ENCODE data around the gene ZFHX3. TPM values are rescaled to one million over a fixed set of nuclear protein-coding genes. Genes with fewer than 3 reads are reported as not detected.

The ZFHX3 gene
- total RNA-seq, 1 experiment from 2014 or later, result 5.1 TPM

DNA sequence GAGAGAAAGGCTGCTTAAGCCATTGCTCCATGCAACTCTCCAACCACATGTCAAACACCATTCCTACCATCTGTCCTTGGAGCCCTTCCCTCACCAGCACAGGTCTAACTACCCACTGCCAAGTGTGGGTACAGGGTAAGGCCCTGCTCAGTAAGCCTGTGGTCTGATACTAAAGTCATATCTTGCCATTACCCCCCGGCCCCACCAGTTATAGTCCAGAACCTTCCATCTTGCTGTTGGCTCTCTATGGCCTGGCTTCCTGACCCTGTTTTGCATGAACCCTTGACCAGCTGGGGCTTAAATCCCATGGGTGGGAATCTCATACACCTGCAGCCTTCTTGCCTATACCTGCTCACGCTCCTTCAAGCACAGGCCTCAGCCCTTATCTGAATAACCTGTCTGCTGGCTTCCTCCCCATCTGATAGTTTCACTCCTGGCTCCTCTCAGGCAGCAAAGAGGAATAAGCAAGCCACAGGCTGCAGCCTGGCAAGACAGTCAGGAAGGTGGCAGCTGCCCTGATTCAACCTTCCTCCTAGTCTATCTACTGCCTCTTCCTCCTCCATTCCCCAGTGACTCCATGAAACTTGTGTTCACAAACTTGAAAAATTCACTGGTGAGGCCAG, 64.1 kb downstream of the ZFHX3 start:
- no peaks in the 10 kb centered on the region for H3K27me3 ChIP-seq
- DNase-seq, result no peak
- peaks cover 3% of the 10 kb centered on the region; the same call in 1 of the 2 replicates for H3K4me1 ChIP-seq
- no peak overlapping the region for H3K4me3 ChIP-seq
- no peaks in the 10 kb centered on the region for H3K36me3 ChIP-seq
- H3K27ac ChIP-seq, result no peak overlapping the region
- H3K9me3 ChIP-seq (replicated peaks), result no peaks in the 10 kb centered on the region

DNA sequence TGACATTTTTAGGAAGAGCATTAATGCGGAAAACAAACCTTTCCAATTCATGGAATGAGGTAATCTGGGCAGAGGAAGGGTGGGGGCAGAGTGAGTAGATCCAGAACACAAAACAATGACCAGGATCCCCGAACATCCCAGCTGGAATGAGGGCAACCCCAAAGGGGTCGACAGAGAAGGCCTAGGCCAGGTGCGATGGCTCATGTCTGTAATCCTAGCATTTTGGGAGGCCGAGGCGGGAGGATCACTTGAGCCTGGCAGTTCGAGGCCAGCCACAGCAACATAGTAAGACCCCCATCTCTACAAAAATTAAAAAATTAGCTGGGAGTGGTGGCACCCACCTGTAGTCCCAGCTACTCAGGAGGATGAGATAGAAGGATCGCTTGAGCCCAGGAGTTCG, 64.7 kb downstream of the ZFHX3 start:
- no peak for DNase-seq
- Histone ChIP-seq H3K27me3 (no peaks in the 10 kb centered on the region), H3K36me3 (no peaks in the 10 kb centered on the region), H3K9me3 (replicated peaks) (no peaks in the 10 kb centered on the region), H3K4me3 (no peak overlapping the region), H3K27ac (no peak overlapping the region), H3K4me1 (peaks cover 3% of the 10 kb centered on the region; the same call in 1 of the 2 replicates)

DNA sequence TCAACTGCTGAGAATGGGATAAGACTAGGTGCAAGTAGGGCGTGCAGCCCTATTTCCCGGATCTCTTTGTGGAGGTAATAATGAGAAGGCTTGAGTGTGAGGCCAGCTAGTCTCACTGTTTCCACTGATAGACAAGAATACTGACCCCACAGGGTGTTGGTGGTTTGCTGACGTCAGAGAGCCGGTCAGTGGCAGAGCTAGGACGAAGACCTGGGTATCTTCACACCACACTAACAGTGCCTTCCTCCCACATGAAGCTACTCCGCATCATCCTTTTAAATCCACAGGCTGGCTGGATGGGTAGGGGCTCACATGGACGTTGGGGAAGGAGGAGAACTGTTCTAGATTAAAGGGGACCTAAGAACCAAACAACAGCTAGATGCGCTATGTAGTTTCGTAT, 68.0 kb downstream of the ZFHX3 start:
- Histone ChIP-seq H3K36me3 (no peaks in the 10 kb centered on the region), H3K4me1 (no peaks in the 10 kb centered on the region), H3K9me3 (replicated peaks) (no peaks in the 10 kb centered on the region), H3K27me3 (no peaks in the 10 kb centered on the region), H3K4me3 (no peak overlapping the region), H3K27ac (no peak overlapping the region)
- DNase-seq, result no peak

GRCh38 chr16:72978212-72978611, 69.7 kb downstream of the ZFHX3 start:
- Histone ChIP-seq H3K27ac (no peak overlapping the region), H3K9me3 (replicated peaks) (no peaks in the 10 kb centered on the region), H3K4me3 (no peak overlapping the region), H3K4me1 (no peaks in the 10 kb centered on the region), H3K27me3 (no peaks in the 10 kb centered on the region), H3K36me3 (no peaks in the 10 kb centered on the region)
- no peak for DNase-seq

GRCh38 chr16:72977127-72977526, 70.8 kb downstream of the ZFHX3 start:
- DNase-seq, result no peak
- no peaks in the 10 kb centered on the region for H3K36me3 ChIP-seq
- H3K27me3 ChIP-seq, result no peaks in the 10 kb centered on the region
- no peak overlapping the region for H3K27ac ChIP-seq
- H3K9me3 ChIP-seq (replicated peaks), result no peaks in the 10 kb centered on the region
- no peaks in the 10 kb centered on the region for H3K4me1 ChIP-seq
- H3K4me3 ChIP-seq, result no peak overlapping the region

DNA sequence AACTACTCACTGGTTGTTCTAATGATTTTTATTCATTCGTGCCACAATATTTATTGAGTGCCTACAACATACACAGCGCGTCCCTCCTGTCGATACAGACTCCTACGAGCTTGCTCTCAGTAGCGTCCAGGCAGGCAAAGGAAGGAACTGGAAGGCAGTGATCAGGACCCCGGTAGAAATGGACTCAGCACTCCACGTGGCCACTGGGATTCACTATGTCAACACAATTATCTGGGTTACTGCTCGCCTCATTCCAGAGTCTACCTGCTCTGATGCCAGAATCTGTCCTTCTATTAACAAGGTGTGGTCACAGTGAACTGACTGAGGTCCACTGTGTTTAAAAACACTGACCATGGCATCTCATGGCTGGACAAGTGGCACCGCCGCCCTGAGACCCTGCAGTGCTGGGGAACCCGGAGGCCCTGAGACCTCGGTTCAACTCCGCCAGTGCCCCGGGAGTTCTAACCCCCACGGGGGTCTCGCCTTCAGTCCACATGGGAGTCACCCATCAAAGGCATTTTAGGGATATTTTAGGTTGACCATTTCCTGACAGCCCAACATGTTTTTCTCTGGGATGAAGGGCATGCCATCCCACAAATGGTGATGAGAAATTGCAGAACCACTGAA, 71.4 kb downstream of the ZFHX3 start:
- no peak for DNase-seq
- Histone ChIP-seq H3K9me3 (replicated peaks) (no peaks in the 10 kb centered on the region), H3K27me3 (no peaks in the 10 kb centered on the region), H3K27ac (no peak overlapping the region), H3K4me1 (no peaks in the 10 kb centered on the region), H3K4me3 (no peak overlapping the region), H3K36me3 (no peaks in the 10 kb centered on the region)

GRCh38 chr16:72975809-72976437, 72.0 kb downstream of the ZFHX3 start:
- no peaks in the 10 kb centered on the region for H3K9me3 ChIP-seq (replicated peaks)
- no peaks in the 10 kb centered on the region for H3K36me3 ChIP-seq
- no peaks in the 10 kb centered on the region for H3K27me3 ChIP-seq
- H3K27ac ChIP-seq, result no peak overlapping the region
- DNase-seq, result no peak
- H3K4me3 ChIP-seq, result no peak overlapping the region
- no peaks in the 10 kb centered on the region for H3K4me1 ChIP-seq

DNA sequence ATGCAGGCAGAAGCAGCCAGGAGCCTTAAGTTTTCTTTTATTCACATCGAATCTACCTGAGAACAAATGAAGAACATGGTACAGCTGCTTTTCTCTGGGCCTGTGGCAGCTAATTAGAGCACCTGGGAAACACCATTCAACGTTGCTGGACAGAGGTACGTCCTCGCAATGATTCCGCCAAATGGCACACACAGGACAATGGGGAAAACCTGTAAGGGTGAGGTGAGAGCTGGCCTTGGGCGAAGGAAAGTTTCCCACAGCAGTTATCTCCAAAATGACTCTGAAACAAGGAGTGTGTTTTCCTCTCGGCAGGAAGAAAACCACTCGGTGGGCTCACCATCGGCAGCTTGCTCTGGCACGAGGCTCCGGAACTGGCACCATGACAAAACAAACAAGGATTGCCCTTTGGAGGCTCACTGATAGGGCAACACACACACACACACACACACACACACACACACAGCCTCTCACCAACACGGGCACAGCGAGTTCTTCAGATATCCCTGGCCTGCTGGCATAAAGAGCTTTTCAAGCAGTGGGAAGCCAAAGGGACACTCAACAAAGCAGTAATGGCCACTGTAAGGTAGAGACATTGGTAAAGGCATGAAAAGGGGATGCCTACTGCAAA, 73.7 kb downstream of the ZFHX3 start:
- no peaks in the 10 kb centered on the region for H3K4me1 ChIP-seq
- no peaks in the 10 kb centered on the region for H3K27me3 ChIP-seq
- no peak for DNase-seq
- no peaks in the 10 kb centered on the region for H3K36me3 ChIP-seq
- H3K27ac ChIP-seq, result no peak overlapping the region
- H3K9me3 ChIP-seq (replicated peaks), result no peaks in the 10 kb centered on the region
- no peak overlapping the region for H3K4me3 ChIP-seq

- no peaks in the 10 kb centered on the region for H3K9me3 ChIP-seq (replicated peaks)
- H3K4me3 ChIP-seq, result no peak overlapping the region
- DNase-seq, result no peak
- no peaks in the 10 kb centered on the region for H3K4me1 ChIP-seq
- H3K36me3 ChIP-seq, result no peaks in the 10 kb centered on the region
- no peaks in the 10 kb centered on the region for H3K27me3 ChIP-seq
- H3K27ac ChIP-seq, result no peak overlapping the region
These were observed 74.9 kb downstream of the ZFHX3 start for GRCh38 chr16:72972878-72973571.

DNA sequence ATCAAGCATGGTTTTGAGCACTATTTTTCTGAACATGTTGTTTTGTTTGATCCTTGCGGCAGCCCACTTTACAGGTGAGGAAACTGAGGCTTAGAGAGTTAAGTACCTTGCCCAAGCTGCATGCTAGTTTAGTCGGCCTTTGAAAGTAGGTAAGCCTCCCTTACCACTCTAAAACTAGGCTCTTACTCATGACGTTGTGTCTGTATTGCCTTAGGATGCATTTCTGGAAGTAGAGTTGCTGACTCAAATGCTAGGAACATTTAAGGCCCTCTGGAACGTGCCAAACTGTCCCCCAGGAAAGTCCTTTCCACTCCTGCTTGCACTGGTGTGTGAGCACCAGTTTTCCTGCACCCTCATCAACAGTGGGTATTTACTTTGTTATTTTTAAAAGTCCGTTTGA, 76.6 kb downstream of the ZFHX3 start:
- Histone ChIP-seq H3K4me1 (no peaks in the 10 kb centered on the region), H3K9me3 (replicated peaks) (no peaks in the 10 kb centered on the region), H3K27me3 (no peaks in the 10 kb centered on the region), H3K27ac (no peak overlapping the region), H3K4me3 (no peak overlapping the region), H3K36me3 (no peaks in the 10 kb centered on the region)
- no peak for DNase-seq

DNA sequence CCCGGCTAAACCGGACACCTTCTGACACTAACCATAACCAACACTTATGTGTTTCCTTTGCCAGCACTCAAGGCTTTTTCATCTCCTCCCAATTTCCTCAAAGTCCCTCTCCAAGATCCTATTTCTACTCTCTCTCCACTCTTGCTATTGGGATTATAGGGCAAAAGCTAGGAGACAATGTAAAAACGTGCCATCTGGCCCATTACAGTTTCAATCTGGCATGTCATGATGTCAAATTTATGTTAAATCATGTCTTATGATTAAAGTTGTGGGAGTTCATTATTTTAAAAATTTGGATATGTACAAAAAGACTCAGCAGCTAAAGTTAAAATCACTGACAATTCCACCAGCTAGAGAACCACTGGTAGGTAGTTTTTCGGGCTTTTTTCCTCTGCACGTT, 77.3 kb downstream of the ZFHX3 start:
- Histone ChIP-seq H3K4me3 (no peak overlapping the region), H3K36me3 (no peaks in the 10 kb centered on the region), H3K27ac (no peak overlapping the region), H3K27me3 (no peaks in the 10 kb centered on the region), H3K4me1 (no peaks in the 10 kb centered on the region), H3K9me3 (replicated peaks) (no peaks in the 10 kb centered on the region)
- no peak for DNase-seq

GRCh38 chr16:72969812-72970211, 78.1 kb downstream of the ZFHX3 start:
- no peak for DNase-seq
- no peaks in the 10 kb centered on the region for H3K27me3 ChIP-seq

DNA sequence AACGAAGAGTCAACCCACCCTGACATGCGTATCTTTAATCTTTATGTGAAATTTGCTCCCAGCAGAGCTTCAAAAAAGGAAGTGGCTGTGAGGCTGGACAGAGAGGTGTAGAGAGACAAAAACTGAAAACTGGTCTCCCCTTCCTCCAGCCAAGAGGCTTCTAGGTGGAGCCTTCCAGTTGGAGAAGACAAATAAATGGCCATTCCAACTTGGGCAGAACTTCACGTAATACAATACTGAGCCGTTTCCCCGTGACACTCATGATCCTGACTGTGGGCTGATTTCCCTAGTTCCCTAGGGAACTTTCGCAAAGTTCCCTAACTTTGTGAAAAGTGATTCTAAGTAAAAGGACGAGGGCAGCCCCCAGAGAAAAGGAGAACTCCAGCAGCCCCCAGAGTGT, 78.8 kb downstream of the ZFHX3 start:
- H3K27me3 ChIP-seq, result no peaks in the 10 kb centered on the region
- no peak overlapping the region for H3K27ac ChIP-seq
- H3K36me3 ChIP-seq, result no peaks in the 10 kb centered on the region
- DNase-seq, result no peak
- no peaks in the 10 kb centered on the region for H3K4me1 ChIP-seq
- no peaks in the 10 kb centered on the region for H3K9me3 ChIP-seq (replicated peaks)
- no peak overlapping the region for H3K4me3 ChIP-seq

More at GRCh38 chr16:72969812-72970211, 78.1 kb downstream of the ZFHX3 start:
- no peaks in the 10 kb centered on the region for H3K9me3 ChIP-seq (replicated peaks)
- H3K36me3 ChIP-seq, result no peaks in the 10 kb centered on the region
- H3K4me1 ChIP-seq, result no peaks in the 10 kb centered on the region
- no peak overlapping the region for H3K4me3 ChIP-seq
- H3K27ac ChIP-seq, result no peak overlapping the region

GRCh38 chr16:72967941-72968340, 80.0 kb downstream of the ZFHX3 start:
- Histone ChIP-seq H3K9me3 (replicated peaks) (no peaks in the 10 kb centered on the region), H3K36me3 (no peaks in the 10 kb centered on the region), H3K27ac (no peak overlapping the region), H3K4me1 (no peaks in the 10 kb centered on the region), H3K27me3 (no peaks in the 10 kb centered on the region), H3K4me3 (no peak overlapping the region)
- no peak for DNase-seq

Data from SJCRH30 (cell line).